Liver (tissue), 9 donors: ENCODE data around the gene KSR2. TPM values are rescaled to one million over a fixed set of nuclear protein-coding genes. Genes with fewer than 3 reads are reported as not detected.
A peak's percentile ranks its signal among the peaks of the same experiment; 100 is the strongest.

ENCODE experiments used
- DNase-seq: peaks from one replicate; pipeline ENCODE4 v3.0.0-alpha.2; 2017; ENCODE audit warnings: low spot score
- H3K27ac ChIP-seq, 2 donors: one replicate each; pipeline ENCODE4 v1.7.0; 2013; ENCODE audit warnings: inconsistent platforms in 2 of 2, low read length in 2 of 2, control low read depth in 1 of 2, low read depth in 1 of 2, mild to moderate bottlenecking in 1 of 2
- H3K27me3 ChIP-seq, 4 donors: one replicate each; pipeline versions ENCODE4 v1.6.1 to v1.7.0; 2013; ENCODE audit warnings: low read length in 3 of 4, inconsistent platforms in 1 of 4, mild to moderate bottlenecking in 1 of 4, moderate library complexity in 1 of 4; ENCODE audit not compliant: control insufficient read depth in 4 of 4, insufficient read depth in 4 of 4
- H3K36me3 ChIP-seq, 4 donors: one replicate each; pipeline versions ENCODE4 v1.6.1 to v1.7.0; 2013; ENCODE audit warnings: low read length in 3 of 4, mild to moderate bottlenecking in 3 of 4, low read depth in 1 of 4, moderate library complexity in 1 of 4; ENCODE audit not compliant: control insufficient read depth in 4 of 4, insufficient read depth in 3 of 4
- H3K4me1 ChIP-seq, 4 donors: one replicate each; pipeline versions ENCODE4 v1.6.1 to v1.7.0; 2013; ENCODE audit warnings: low read length in 3 of 4, mild to moderate bottlenecking in 3 of 4, moderate library complexity in 1 of 4; ENCODE audit not compliant: control insufficient read depth in 4 of 4, insufficient read depth in 4 of 4
- H3K4me3 ChIP-seq, 3 donors: one replicate each; pipeline versions ENCODE4 v1.6.1 to v1.7.0; 2013; ENCODE audit warnings: low read length in 3 of 3, control low read depth in 1 of 3, low read depth in 1 of 3, mild to moderate bottlenecking in 1 of 3
- H3K9ac ChIP-seq, 2 donors: one replicate each; pipeline ENCODE4 v1.7.0; 2013; ENCODE audit warnings: low read length in 2 of 2, mild to moderate bottlenecking in 2 of 2, moderate library complexity in 2 of 2, control low read depth in 1 of 2, low read depth in 1 of 2
- H3K9me3 ChIP-seq, 4 donors: one replicate each; pipeline versions ENCODE4 v1.6.1 to v1.7.0; 2013; ENCODE audit warnings: low read length in 3 of 4; ENCODE audit not compliant: control insufficient read depth in 4 of 4
- EGR1 ChIP-seq, 2 donors: IDR thresholded peaks; 2 replicates each; pipeline ENCODE4 v1.6.1; 2016 to 2018; ENCODE audit warnings: antibody characterized with exemption in 2 of 2, low read depth in 2 of 2
- FOXA1 ChIP-seq: IDR thresholded peaks from 2 replicates; pipeline ENCODE4 v1.6.1; 2016; ENCODE audit warnings: antibody characterized with exemption
- FOXA2 ChIP-seq: IDR thresholded peaks from 2 replicates; pipeline ENCODE4 v1.6.1; 2016; ENCODE audit warnings: antibody characterized with exemption
- GABPA ChIP-seq, 2 donors: IDR thresholded peaks in 1 of 2; conservative IDR thresholded peaks in 1 of 2; 2 replicates each; pipeline ENCODE4 v1.6.1; 2016; ENCODE audit warnings: antibody characterized with exemption in 2 of 2, mild to moderate bottlenecking in 1 of 2, moderate library complexity in 1 of 2
- HNF4A ChIP-seq, 2 donors: conservative IDR thresholded peaks; 2 replicates each; pipeline ENCODE4 v1.6.1; 2016; ENCODE audit warnings: antibody characterized with exemption in 2 of 2, mild to moderate bottlenecking in 2 of 2
- HNF4G ChIP-seq: IDR thresholded peaks from 2 replicates; pipeline ENCODE4 v1.6.1; 2016; ENCODE audit warnings: antibody characterized with exemption
- JUND ChIP-seq, 2 donors: IDR thresholded peaks; 2 replicates each; pipeline ENCODE4 v1.6.1; 2016; ENCODE audit warnings: antibody characterized with exemption in 2 of 2
- NR2F2 ChIP-seq: IDR thresholded peaks from 2 replicates; pipeline ENCODE4 v1.6.1; 2016; ENCODE audit warnings: antibody characterized with exemption
- RAD21 ChIP-seq, 2 donors: IDR thresholded peaks; 2 replicates each; pipeline ENCODE4 v1.6.1; 2016; ENCODE audit warnings: antibody characterized with exemption in 2 of 2, mild to moderate bottlenecking in 2 of 2
- RXRA ChIP-seq, 2 donors: IDR thresholded peaks; 2 replicates each; pipeline ENCODE4 v1.6.1; 2017 to 2018; ENCODE audit warnings: antibody characterized with exemption in 2 of 2, mild to moderate bottlenecking in 1 of 2
- SP1 ChIP-seq: IDR thresholded peaks from 2 replicates; pipeline ENCODE4 v1.6.1; 2018; ENCODE audit warnings: antibody characterized with exemption, mild to moderate bottlenecking
- TAF1 ChIP-seq: conservative IDR thresholded peaks from 2 replicates; pipeline ENCODE4 v1.6.1; 2016; ENCODE audit warnings: antibody characterized with exemption, mild to moderate bottlenecking
- YY1 ChIP-seq: IDR thresholded peaks from 2 replicates; pipeline ENCODE4 v1.6.1; 2016; ENCODE audit warnings: antibody characterized with exemption, mild to moderate bottlenecking
- WGBS: extraction: QIAGEN DNeasy Blood & Tissue Kit; methylation state at CpG from one replicate; pipeline ENCODE4 v1.1.7; 2013; 5-methylcytosine and 5-hydroxymethylcytosine counted together
- polyA plus RNA-seq, 2 donors: library from polyadenylated mRNA; stranded (reverse) in 1 of 2; unstranded in 1 of 2; fragments of 200-250 nt in 1 of 2; fragments of >200 nt in 1 of 2; fragmentation: Nextera tagmentation in 1 of 2; extraction: Ambion mirVana in 1 of 2; gene quantifications; one replicate each; pipeline versions ENCODE4 v1.2.1 to v1.2.3, GENCODE V29; 2013 to 2015
- total RNA-seq, 2 donors: library from RNA; depleted of rRNA; stranded (reverse); fragments of >200 nt; gene quantifications; one replicate each; pipeline ENCODE4 v1.2.3, GENCODE V29; 2014
- TF ChIP-seq, protein P1 (sequence below): IDR thresholded peaks from 2 replicates; pipeline ENCODE4 v1.6.1; 2016; ENCODE audit warnings: antibody characterized with exemption
- TF ChIP-seq, protein P2 (sequence below): IDR thresholded peaks from 2 replicates; pipeline ENCODE4 v1.6.1; 2016; ENCODE audit warnings: antibody characterized with exemption
- TF ChIP-seq, protein P3 (sequence below): fragments of 150-350 bp; IDR thresholded peaks from 2 replicates; pipeline ENCODE4 v1.5.1; 2017; ENCODE audit warnings: improper control_type of control experiment, low read depth, low read length; ENCODE audit not compliant: missing input control
- TF ChIP-seq, protein P4 (sequence below): IDR thresholded peaks from 2 replicates; pipeline ENCODE4 v1.6.1; 2016; ENCODE audit warnings: antibody characterized with exemption
- TF ChIP-seq, protein P5 (sequence below): IDR thresholded peaks from 2 replicates; pipeline ENCODE4 v1.6.1; 2016; ENCODE audit warnings: antibody characterized with exemption, mild to moderate bottlenecking
- donor health status: healthy.
- donor health status: healthy.
- donor health status: healthy.
- donor health status: healthy.
- donor health status: healthy.

KSR2 gene
- total and polyA plus RNA-seq, 4 donors, result under 0.01 to 0.02 (median under 0.01) TPM; not detected in 1

DNA sequence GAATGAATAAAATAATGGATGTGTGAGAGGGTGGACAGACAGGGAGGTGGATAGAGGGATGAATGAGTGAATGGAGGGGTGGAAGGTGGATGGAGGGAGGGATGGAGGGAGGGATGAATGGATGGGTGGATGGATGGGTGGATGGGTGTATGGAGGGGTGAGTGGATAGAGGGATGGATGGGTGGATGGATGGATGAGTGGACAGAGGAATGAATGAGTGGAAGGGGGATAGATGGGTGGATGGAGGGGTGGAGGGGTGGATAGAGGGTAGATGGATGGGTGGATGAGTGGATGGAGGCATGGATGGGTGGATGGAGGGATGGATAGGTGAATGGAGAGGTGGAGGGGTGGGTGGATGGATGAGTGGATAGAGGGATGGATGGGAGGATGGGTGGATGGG is 559.5 kb downstream of the KSR2 start (continued):
- TF ChIP-seq, protein P1, sequence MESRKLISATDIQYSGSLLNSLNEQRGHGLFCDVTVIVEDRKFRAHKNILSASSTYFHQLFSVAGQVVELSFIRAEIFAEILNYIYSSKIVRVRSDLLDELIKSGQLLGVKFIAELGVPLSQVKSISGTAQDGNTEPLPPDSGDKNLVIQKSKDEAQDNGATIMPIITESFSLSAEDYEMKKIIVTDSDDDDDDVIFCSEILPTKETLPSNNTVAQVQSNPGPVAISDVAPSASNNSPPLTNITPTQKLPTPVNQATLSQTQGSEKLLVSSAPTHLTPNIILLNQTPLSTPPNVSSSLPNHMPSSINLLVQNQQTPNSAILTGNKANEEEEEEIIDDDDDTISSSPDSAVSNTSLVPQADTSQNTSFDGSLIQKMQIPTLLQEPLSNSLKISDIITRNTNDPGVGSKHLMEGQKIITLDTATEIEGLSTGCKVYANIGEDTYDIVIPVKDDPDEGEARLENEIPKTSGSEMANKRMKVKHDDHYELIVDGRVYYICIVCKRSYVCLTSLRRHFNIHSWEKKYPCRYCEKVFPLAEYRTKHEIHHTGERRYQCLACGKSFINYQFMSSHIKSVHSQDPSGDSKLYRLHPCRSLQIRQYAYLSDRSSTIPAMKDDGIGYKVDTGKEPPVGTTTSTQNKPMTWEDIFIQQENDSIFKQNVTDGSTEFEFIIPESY, result no peak
- TF ChIP-seq, protein P2, sequence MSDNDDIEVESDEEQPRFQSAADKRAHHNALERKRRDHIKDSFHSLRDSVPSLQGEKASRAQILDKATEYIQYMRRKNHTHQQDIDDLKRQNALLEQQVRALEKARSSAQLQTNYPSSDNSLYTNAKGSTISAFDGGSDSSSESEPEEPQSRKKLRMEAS, result no peak
- TF ChIP-seq HNF4G, result no peak
- TF ChIP-seq SP1, result no peak
- no peak for TF ChIP-seq NR2F2
- TF ChIP-seq JUND (IDR thresholded peaks at IDR 0.05), result no peak
- TF ChIP-seq FOXA2, result no peak
- no peak for TF ChIP-seq TAF1
- no peak for TF ChIP-seq FOXA1

DNA sequence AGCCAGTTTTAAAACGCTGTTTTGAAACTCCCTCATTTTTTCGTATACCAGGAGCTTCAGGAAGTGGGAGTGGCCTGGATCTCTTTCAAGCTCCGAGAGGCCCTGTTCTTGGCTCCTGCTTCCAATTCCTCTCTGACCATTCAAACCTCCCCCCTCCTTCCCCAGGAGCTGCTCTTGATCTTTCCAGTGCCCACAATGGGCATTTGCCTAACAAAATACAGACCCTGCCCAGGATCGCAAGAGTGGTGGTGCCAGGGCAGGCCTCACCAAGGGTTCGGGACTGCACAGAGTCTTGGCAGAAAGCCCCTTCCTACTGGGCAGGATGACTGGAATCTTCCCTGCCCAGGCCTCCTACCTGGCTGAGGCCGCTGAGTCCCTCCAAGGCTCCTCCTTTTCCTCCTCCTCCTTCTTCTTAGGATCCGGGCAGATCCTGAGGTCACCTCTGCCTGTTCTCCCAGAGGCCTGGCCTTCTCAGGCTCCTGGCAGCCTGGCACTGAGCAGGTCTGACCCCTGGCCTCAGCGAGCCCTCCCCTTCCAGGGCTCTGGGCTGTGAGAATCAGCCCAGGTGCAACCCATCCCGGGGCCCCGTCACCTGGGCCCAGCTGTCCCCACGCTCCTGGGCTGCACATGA is 560.5 kb downstream of the KSR2 start:
- Histone ChIP-seq H3K27me3 (no peaks in the 10 kb centered on the region), H3K27ac (no peak overlapping the region), H3K4me3 (no peak overlapping the region), H3K9me3 (peaks cover 0 to 1% (median 0%) of the 10 kb centered on the region in 4 donors), H3K36me3 (no peaks in the 10 kb centered on the region), H3K4me1 (peaks cover 7 to 11% (median 8%) of the 10 kb centered on the region in 4 donors), H3K9ac (no peak overlapping the region)
- 48% methylated on average over 11 of the region's 11 CpGs for WGBS
- no peak for DNase-seq
- TF ChIP-seq, protein P3, sequence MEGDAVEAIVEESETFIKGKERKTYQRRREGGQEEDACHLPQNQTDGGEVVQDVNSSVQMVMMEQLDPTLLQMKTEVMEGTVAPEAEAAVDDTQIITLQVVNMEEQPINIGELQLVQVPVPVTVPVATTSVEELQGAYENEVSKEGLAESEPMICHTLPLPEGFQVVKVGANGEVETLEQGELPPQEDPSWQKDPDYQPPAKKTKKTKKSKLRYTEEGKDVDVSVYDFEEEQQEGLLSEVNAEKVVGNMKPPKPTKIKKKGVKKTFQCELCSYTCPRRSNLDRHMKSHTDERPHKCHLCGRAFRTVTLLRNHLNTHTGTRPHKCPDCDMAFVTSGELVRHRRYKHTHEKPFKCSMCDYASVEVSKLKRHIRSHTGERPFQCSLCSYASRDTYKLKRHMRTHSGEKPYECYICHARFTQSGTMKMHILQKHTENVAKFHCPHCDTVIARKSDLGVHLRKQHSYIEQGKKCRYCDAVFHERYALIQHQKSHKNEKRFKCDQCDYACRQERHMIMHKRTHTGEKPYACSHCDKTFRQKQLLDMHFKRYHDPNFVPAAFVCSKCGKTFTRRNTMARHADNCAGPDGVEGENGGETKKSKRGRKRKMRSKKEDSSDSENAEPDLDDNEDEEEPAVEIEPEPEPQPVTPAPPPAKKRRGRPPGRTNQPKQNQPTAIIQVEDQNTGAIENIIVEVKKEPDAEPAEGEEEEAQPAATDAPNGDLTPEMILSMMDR, result no peak
- TF ChIP-seq FOXA1 (no peak), YY1 (peak; percentile 31), RAD21 (IDR thresholded peaks at IDR 0.05) (peak; percentile 31 to 50), JUND (IDR thresholded peaks at IDR 0.05) (no peak), GABPA (IDR thresholded peaks at IDR 0.05 in 1 of 2, conservative IDR thresholded peaks at IDR 0.05 in 1 of 2) (peak in 1 of 2 donors; percentile 35), EGR1 (IDR thresholded peaks at IDR 0.05; ENCODE audit: low read depth in 2 of 2) (no peak), FOXA2 (no peak), SP1 (peak; percentile 34), TAF1 (no peak), HNF4A (conservative IDR thresholded peaks at IDR 0.05) (peak; percentile 15 to 33), HNF4G (no peak), RXRA (IDR thresholded peaks at IDR 0.05) (no peak), NR2F2 (no peak)
- TF ChIP-seq, protein P4, sequence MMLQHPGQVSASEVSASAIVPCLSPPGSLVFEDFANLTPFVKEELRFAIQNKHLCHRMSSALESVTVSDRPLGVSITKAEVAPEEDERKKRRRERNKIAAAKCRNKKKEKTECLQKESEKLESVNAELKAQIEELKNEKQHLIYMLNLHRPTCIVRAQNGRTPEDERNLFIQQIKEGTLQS, result no peak
- TF ChIP-seq, protein P5, sequence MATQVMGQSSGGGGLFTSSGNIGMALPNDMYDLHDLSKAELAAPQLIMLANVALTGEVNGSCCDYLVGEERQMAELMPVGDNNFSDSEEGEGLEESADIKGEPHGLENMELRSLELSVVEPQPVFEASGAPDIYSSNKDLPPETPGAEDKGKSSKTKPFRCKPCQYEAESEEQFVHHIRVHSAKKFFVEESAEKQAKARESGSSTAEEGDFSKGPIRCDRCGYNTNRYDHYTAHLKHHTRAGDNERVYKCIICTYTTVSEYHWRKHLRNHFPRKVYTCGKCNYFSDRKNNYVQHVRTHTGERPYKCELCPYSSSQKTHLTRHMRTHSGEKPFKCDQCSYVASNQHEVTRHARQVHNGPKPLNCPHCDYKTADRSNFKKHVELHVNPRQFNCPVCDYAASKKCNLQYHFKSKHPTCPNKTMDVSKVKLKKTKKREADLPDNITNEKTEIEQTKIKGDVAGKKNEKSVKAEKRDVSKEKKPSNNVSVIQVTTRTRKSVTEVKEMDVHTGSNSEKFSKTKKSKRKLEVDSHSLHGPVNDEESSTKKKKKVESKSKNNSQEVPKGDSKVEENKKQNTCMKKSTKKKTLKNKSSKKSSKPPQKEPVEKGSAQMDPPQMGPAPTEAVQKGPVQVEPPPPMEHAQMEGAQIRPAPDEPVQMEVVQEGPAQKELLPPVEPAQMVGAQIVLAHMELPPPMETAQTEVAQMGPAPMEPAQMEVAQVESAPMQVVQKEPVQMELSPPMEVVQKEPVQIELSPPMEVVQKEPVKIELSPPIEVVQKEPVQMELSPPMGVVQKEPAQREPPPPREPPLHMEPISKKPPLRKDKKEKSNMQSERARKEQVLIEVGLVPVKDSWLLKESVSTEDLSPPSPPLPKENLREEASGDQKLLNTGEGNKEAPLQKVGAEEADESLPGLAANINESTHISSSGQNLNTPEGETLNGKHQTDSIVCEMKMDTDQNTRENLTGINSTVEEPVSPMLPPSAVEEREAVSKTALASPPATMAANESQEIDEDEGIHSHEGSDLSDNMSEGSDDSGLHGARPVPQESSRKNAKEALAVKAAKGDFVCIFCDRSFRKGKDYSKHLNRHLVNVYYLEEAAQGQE, result no peak
- TF ChIP-seq, protein P1, result no peak
- TF ChIP-seq, protein P2, result no peak
